Left lung (tissue), 10 donors: ENCODE results near the gene CA11. TPM values are rescaled to one million over a fixed set of nuclear protein-coding genes. Genes with fewer than 3 reads are reported as not detected.
A peak's percentile ranks its signal among the peaks of the same experiment; 100 is the strongest.

Source experiments
- ATAC-seq: fragments of 200-7000 bp; cut with Tn5 transposase; one replicate; pipeline ENCODE4 v1.9.1; 2020; ENCODE audit warnings: moderate library complexity
- DNase-seq, 4 donors: peaks; one replicate each; pipeline ENCODE4 v3.0.0-alpha.2; 2013 to 2020
- H3K27ac ChIP-seq, 2 donors: fragments of 200-600 bp; sonication (generic) in 1 of 2; one replicate each; pipeline versions ENCODE4 v1.5.0 to v1.8.0; 2020 to 2021
- H3K27me3 ChIP-seq, 2 donors: fragments of 200-600 bp; sonication (generic) in 1 of 2; one replicate each; pipeline versions ENCODE4 v1.5.0 to v1.8.0; 2020 to 2021
- H3K36me3 ChIP-seq, 2 donors: fragments of 200-600 bp; sonication (generic) in 1 of 2; one replicate each; pipeline versions ENCODE4 v1.5.0 to v1.8.0; 2020 to 2021
- H3K4me1 ChIP-seq, 2 donors: fragments of 200-600 bp; one replicate each; pipeline ENCODE4 v1.8.0; 2021
- H3K4me3 ChIP-seq, 2 donors: fragments of 200-600 bp; sonication (generic) in 1 of 2; one replicate each; pipeline versions ENCODE4 v1.5.0 to v1.8.0; 2020 to 2021; ENCODE audit warnings: mild to moderate bottlenecking in 1 of 2
- H3K9me3 ChIP-seq, 2 donors: fragments of 200-600 bp; sonication (generic) in 1 of 2; one replicate each; pipeline versions ENCODE4 v1.5.0 to v1.8.0; 2020 to 2021
- CTCF ChIP-seq, 2 donors: fragments of 200-600 bp; sonication (generic) in 1 of 2; IDR thresholded peaks; one replicate each; pipeline versions ENCODE4 v1.5.0 to v1.8.0; 2021; ENCODE audit warnings: antibody characterized with exemption in 2 of 2
- intact Hi-C, 2 donors: fragments of 100-400 bp; cut with DNase I; formaldehyde crosslinking; loops; one replicate each; pipeline versions ENCODE4 v1.11.2 to v1.14.2; 2022
- polyA plus RNA-seq, 6 donors: library from polyadenylated mRNA; unstranded; fragments of 120-200 nt; gene quantifications; one replicate each; pipeline ENCODE4 v1.2.1, GENCODE V29; 2013; ENCODE audit not compliant: insufficient read length in 6 of 6
- total RNA-seq, 2 donors: library from RNA; stranded (reverse); fragmentation: NEBNext Ultra II Directional; extraction: Animal tissue kit (Norgen Biotek cat#: 25700); gene quantifications; one replicate each; pipeline ENCODE4 v1.2.1, GENCODE V29; 2021
- donor health status: DM: no; HTN: yes; CAD: no.
- donor health status: DM: no; HTN: no; CAD: no.

The CA11 gene
- total and polyA plus RNA-seq, 8 donors: 3.6 to 5.6 (median 4.5) TPM

- Histone ChIP-seq H3K27me3 (no peaks in the 10 kb centered on the region), H3K4me1 (peaks cover 20 to 74% of the 10 kb centered on the region in 2 donors), H3K36me3 (peaks cover 0 to 40% of the 10 kb centered on the region in 2 donors), H3K4me3 (peak within 1 kb of the TSS; percentile 75 to 87), H3K27ac (peak within 1 kb of the TSS; percentile 92 to 94), H3K9me3 (no peaks in the 10 kb centered on the region)
- DNase-seq (peak; percentile 99 to 100 (median 99)), ATAC-seq (peak; percentile 82)
- no peak for TF ChIP-seq CTCF (IDR thresholded peaks at IDR 0.05)
- intact Hi-C loops: no loop called here
Measured at GRCh38 chr19:48618916-48619691, 26.9 kb downstream of the CA11 start, which contains the start of the genes RPL18 and SPHK2. Gene RPL18, minus strand, starts transcription at chr19:48619178. Its CDS starts 35 bp downstream, at chr19:48619143. Gene SPHK2, plus strand, starts transcription at chr19:48619506. Its CDS starts 1,009 bp downstream, at chr19:48620515.

- peaks cover 0 to 40% of the 10 kb centered on the region in 2 donors for H3K36me3 ChIP-seq
- no peaks in the 10 kb centered on the region for H3K9me3 ChIP-seq
- H3K4me1 ChIP-seq: peaks cover 20 to 67% of the 10 kb centered on the region in 2 donors
- H3K27me3 ChIP-seq: no peaks in the 10 kb centered on the region
- intact Hi-C loops: no loop called here
- no peak for TF ChIP-seq CTCF (IDR thresholded peaks at IDR 0.05)
- DNase-seq (no peak), ATAC-seq (no peak)
- H3K4me3 ChIP-seq: peak overlapping the region; percentile 75 to 87
- peak overlapping the region; percentile 92 to 94 for H3K27ac ChIP-seq
Measured at GRCh38 chr19:48618278-48618915, 27.6 kb downstream of the CA11 start.

GRCh38 chr19:48617146-48617937 is 28.6 kb downstream of the CA11 start:
- no peaks in the 10 kb centered on the region for H3K27me3 ChIP-seq
- H3K4me1 ChIP-seq: peaks cover 20 to 57% of the 10 kb centered on the region in 2 donors
- DNase-seq: peak in 1 of 4 donors; percentile 37
- no peaks in the 10 kb centered on the region for H3K9me3 ChIP-seq
- peaks cover 0 to 40% of the 10 kb centered on the region in 2 donors for H3K36me3 ChIP-seq
- no peak for TF ChIP-seq CTCF (IDR thresholded peaks at IDR 0.05)
- peak overlapping the region; percentile 75 to 87 for H3K4me3 ChIP-seq
- no peak for ATAC-seq
- intact Hi-C loops: no loop called here
- peak overlapping the region; percentile 5 to 92 for H3K27ac ChIP-seq

- Histone ChIP-seq H3K4me3 (peak overlapping the region in 1 of 2 donors; percentile 75), H3K27me3 (no peaks in the 10 kb centered on the region), H3K4me1 (peaks cover 20 to 50% of the 10 kb centered on the region in 2 donors), H3K9me3 (no peaks in the 10 kb centered on the region), H3K36me3 (peaks cover 0 to 40% of the 10 kb centered on the region in 2 donors), H3K27ac (peak overlapping the region in 1 of 2 donors; percentile 25)
- intact Hi-C loops: no loop called here
- no peak for TF ChIP-seq CTCF (IDR thresholded peaks at IDR 0.05)
- DNase-seq (no peak), ATAC-seq (no peak)
Measured at GRCh38 chr19:48616491-48617056, 29.4 kb downstream of the CA11 start.
